ENCODE measurements around the gene LRRC8C.

- TF ChIP-seq POLR2A (IDR thresholded peaks at IDR 0.05) (no peak), CTCF (IDR thresholded peaks at IDR 0.05) (no peak)
These were observed 71.1 kb downstream of the LRRC8C start for GRCh38 chr1:89704014-89704413.

Data from right lobe of liver (tissue), 4 donors.